Activated CD4-positive, alpha-beta T cell treated with anti-CD3 and anti-CD28 coated beads, Interleukin-2, Interleukin-4, amounts not matched to agents 100 ng/mL and 50 ng/mL, durations not matched to agents 16 hours and 8 hours (primary cell): ENCODE results near the gene FBXO7.
"Not testable (repeated sequence)": the region's sequence is repeated elsewhere in the genome, so short reads cannot be mapped to it uniquely, and the experiment has no call there.

Source experiments
- DNase-seq: peaks from one replicate; pipeline ENCODE4 v3.0.0-alpha.2; 2020; ENCODE audit warnings: low spot score

Gene FBXO7

DNA sequence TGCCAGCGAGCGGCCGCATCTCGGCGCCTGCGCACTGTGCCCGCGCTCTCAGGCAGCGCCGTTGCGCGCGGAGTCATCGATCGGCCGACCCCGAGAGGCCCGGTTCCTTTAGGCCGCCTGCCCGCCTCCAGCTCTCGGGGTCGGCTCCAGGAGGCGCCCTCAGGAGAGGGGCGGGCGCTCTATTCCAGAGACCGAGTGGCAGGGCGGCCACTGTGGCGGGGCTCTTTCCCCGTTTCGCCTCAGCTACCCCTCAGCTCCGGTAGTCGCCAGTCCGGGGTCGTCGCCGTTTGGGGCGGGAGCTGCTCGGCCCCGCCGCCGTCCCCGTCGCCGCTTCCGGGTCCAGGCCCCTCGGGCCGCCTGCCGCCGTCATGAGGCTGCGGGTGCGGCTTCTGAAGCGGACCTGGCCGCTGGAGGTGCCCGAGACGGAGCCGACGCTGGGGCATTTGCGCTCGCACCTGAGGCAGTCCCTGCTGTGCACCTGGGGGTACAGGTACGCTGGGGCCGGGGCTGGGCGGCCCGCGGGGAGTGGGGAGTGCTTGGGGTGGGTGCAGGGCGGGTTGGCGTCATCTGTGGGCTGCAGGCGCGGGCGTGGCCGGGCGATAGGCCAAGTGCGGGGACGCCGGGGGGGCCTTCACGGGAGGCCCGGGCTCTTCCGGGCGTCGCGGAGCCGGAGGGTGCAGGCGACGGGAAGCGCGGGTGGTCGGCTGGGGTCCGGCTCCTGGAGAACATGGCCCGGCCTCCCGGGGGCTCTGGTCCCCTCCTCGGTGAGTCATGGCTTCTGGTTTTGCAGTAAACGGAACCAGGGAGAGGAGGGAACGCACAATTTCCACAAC lies at the start of gene FBXO7:
TSS of gene FBXO7 (plus strand) at position 177 of the 833 bp plus-strand sequence. CDS start at position 369, 192 bp downstream.
- peak; percentile 81 for DNase-seq

DNA sequence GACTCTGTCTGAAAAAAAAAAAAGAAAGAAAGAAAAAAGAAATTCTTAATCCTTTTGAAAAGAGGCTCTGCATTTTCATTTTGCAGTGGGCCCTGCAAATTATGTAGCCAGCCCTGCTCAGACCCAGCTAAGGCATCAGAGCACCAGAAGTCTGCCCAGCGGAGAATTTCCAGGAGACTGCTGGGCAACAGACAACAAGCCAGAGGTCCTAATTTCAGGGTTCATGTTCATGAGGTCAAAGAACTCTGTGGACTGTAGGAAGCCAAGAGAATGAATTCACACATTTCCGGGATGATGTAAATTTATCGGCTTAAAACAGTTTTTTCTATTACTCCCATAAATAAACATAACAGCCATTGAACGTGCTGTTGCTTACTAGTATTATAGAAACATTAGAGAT lies 47.7 kb upstream of the FBXO7 start:
- DNase-seq = no peak

DNA sequence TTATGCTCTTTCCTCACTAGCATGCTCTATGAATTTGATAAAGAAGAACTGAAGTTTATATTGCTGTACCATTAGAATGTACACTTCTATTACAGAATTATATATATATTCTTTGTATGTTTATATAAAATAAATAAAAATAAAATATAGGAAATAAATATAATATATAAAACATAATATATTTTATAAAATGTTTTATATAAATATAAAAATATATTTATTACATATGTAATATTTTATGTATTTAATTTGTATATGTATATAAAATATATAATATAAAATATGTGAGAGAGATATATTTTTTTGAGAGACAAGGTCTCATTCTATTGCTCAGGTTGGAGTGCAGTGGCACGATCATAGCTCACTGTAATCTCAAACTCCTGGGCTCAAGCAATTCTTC lies 44.3 kb upstream of the FBXO7 start:
- no peak for DNase-seq

DNA sequence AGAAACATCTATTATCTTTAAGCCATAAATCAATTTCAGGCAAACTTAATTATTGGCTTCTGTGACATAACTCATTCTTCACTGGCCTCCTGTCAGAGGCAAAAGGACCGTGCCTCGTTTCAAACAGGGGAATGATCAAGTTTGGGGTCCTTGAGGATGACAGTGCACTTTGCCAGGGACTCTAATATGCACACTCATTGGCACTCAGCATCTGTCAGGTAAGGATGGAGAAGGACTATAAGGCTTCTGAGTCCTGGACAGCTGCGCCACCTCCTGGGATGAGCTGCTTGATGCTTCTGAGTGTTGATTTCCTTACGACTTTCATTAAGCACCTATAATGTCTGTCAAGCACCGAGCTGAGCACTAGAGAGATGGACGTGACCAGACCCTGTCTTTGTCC lies 30.5 kb upstream of the FBXO7 start:
- peak; percentile 9 for DNase-seq

DNA sequence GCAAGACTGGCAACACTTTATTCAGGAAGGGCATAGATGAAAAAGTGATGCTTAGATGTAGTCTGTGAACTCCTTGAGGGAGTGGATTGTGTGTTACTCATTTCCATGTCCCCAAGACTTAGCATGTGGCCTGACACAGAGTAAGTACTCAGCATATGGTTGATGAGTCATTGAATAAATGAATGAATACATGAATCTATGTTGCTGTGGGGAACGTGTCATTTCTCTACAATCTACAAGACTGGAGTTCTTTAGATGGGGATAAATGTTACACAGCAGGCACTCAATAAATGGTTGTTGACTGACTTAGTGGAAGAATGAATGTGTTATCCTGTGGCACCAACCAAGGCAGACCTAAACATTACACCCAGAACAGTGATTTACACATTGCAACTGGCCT lies 28.3 kb upstream of the FBXO7 start:
- DNase-seq = no peak

DNA sequence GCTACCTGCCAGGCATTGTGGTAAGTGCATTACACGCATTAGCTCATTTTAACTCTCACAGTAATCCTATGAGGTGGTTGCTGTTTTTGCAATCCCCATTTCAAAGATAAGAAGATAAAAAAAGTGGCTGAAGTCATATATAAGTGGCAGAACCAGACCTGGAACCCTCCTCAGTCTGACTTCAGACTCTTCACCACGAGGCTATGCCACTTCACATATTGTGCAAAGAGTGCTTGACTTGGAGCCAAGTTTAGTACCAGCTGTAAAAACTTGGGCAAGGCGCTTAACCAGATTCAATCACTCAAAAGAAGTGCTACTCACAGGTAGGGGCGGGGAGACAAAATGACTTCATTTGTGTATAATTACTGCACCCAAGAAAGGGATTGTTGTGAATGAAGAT lies 25.6 kb upstream of the FBXO7 start:
- DNase-seq = no peak

DNA sequence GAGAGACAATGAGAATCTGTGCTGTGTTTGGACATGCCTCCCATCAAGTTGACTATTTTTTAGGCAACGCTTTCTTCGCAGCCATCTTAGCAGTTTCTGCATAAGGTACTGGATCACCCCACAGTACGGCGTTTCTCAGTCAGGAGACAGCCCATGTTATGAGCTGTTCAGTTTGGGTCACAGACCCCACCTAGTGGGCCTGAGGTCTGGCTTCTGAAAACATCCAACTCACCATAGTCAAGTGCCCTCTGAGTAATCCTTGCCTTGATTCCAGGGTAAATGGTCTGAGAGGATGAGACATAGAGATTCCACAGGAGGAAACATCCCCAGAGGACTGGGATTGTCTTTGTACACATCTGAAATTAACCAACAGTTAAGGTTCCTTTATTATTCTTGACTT lies 17.6 kb upstream of the FBXO7 start:
- no peak for DNase-seq

DNA sequence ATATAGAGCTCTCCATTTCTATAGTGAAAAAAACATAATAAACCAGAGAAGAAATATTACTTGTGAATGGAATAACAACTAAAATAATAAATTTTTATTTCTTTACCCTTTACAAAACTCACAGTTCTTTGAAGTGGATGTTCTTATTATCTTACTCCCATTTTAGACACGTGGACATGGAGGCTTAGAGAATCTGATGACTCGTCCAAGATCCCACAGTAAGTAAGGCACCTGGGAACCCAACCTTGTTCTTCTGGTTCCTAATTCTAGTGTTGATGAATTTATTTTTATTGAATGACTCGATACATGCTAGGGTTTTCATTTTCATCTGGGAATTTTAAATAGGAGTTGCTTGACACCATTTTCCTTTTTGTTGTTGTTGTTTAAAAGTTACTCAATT lies 12.2 kb upstream of the FBXO7 start:
- DNase-seq = no peak

DNA sequence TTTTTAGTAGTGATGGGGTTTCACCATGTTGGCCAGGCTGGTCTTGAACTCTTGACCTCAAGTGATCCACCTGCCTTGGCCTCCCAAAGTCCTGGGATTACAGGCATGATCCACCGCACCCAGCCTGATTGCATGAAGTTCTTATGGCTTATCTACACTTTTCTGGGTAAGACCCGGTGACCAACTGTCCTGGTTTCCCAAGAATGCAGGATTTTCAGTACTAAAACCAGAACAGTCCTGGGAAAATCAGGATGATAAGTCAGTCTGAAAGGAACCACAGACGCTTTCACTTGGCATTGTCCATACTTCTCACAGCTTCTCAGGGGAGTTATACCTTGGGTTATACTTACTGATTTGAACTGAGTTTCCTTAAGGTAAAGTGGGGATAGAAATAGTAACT lies 8.9 kb upstream of the FBXO7 start:
- no peak for DNase-seq

DNA sequence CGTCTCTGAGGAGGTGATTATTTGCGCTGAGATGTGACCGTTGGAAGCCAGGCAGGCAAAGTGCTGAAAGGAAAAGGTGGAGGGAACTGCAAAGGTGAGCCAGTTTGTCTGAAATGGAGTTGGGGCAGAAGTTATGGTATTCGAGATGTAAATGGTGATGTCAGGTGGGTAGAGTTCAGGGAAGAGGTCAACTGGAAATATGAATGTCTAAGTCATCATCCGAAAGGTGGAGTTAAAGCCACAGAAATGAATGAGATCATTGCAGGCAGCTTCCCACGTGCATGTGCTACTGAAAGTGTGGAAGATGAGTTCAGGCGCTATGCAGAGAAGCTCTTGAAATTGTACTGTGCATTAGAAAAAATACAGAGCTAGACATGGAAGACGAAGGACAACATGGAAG lies 8.1 kb upstream of the FBXO7 start:
- DNase-seq = no peak

DNA sequence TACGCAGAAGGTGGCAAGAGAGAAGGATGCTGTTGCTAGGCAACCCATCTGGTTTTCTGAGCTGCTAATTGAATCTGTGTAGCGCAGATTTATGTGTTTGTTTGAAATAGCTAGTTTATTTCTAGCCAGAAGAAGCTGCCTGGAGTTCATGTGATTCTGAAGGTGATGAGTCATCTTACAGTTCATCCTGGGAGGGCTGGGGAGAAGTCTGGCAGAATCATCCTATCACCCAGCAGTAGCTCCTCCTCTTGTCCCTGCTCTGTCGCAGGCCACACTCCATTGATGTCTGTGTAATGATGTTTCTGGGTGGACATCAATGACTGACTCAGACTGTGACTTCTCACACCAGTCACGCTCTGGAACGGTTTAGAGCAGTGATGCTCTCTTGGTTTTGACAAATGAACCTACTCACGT lies 4.8 kb upstream of the FBXO7 start:
- no peak for DNase-seq

DNA sequence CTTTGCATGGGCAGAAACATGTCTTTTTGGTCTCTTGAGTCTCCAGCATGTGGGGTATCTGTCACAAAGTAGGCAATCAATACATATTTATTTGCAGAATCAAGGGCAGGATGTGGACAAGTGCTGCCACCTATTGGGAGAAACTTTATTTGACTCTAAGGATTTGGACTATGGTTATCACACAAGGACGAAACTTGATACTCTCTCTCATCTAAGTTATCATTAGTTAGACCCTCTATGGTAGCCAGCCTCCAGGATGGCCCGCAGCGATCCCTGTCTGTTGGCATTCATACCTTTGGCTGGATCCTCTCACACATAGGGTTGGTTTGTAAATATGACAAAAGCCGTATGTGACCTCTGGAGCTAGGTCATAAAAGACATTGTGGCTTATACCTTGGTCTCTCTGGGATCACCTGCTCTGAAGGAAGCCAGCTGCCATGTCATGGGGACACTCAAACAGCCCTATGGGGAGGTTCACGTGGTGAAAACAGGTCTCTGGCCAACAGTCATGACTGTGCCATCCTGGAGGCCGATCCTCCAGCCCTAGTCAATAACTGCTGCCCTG lies 1.1 kb upstream of the FBXO7 start:
- peak; percentile 80 for DNase-seq

DNA sequence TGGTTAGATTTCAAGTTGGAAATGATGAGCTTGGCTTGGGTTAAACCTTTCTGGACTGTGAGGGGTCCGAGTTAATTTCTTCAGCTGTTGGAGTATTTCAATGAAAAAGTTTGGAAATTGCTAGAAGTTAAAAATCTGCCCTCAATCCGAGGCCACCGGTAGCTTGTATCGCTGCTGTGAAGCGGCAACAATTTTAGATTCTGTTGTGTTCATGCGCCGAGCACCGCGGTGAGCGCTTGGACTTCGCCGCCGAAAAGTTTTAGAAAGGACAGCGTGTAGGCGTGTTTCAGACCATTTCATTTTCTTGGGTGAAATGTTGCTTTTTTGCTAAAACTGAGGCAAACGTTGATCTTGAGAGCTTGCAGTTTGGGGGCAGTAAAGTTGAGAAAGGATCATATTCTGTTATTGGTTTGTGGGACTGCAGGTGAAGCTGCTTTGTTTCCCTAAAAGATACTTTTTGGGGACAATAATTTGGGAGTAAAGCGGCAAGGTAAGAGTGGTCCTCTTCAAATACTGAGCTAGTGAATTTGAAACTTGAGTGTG lies 928 bp downstream of the FBXO7 start:
- DNase-seq = no peak

DNA sequence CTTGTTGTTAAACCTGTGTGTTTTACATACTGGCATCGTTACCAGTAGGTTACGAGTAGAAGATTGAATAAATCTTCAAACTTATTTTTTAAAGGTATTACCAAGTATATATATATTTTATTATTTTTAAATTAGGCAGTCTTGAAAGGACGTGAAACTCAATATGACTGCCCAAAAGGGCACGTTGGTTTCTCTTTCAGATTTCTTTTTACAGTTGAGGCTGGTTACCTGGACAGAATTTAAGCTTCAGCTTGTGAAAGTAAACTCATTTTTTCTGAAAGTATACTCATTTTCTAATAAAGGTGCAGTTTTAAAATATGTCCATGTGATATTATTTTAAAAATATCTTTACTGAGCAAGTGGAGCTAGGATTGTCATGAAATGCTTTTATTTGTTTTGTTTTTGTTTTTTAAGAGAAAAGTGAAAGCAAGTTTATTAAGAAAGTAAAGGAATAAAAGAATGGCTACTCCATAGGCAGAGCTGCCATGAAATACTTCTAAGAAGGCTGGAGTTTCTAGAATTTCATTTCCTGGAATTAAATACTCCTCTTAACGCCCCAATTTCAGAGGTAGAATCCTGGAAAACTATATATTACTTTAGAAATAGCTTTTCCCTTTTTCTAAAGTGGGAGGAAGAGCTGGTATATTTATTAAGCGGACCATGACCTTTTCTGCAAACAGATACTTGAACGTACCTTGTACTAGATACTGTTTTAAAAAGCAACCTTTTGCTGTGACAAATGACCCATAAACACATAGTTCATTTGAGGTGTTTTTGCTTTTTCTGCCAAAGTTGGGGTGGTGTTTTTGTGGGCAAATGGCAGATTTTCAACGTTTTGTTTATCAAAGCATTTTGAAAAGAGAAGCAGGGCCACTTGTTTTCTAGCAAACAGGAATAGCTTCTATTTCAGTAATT lies 1.9 kb downstream of the FBXO7 start:
- DNase-seq = peak; percentile 21

DNA sequence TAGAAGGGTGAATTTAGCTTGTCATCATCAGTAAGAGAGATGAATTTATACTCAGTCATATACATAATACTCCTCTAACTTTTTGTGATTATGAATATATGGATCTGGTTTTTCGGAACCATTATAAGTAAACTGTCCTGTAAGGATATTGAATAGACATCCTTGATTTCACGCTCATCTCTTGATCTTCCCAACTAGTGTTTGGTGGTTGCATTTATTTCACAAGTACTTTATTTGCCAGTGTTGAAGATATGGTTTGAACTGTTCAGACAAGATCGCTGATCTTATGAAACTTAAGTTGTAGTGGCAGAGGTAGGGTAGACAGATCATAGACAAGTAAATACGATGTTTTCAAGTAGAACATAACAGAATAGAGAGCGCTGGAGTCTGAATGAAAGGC lies 3.0 kb downstream of the FBXO7 start:
- DNase-seq = no peak

DNA sequence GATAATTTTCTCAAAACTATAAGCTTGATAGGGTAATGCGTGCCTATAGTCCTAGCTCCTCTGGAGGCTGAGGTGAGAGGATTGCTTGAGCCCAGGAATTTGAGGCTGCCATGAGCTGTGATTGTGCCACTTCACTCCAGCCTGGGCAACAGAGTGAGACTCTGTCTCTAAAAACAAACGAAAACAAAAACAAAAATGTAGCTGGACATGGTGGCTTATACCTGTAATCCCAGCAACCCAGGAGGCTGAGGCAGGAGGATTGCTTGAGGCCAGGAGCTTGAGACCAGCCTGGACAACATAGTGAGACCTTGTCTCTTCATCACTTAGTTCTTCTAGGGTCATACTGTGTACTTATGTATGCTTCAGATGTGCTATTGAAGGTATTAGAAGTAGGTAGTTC lies 3.9 kb downstream of the FBXO7 start:
- not testable (repeated sequence) for DNase-seq

DNA sequence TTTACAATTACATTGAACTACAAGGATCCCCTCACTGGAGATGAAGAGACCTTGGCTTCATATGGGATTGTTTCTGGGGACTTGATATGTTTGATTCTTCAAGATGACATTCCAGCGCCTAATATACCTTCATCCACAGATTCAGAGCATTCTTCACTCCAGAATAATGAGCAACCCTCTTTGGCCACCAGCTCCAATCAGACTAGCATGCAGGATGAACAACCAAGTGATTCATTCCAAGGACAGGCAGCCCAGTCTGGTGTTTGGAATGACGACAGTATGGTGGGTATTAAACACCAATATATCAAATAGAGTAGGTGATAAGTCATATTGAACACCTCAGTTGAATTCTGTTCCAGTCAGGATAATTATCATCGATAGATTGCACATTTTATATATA lies 4.4 kb downstream of the FBXO7 start:
- DNase-seq = no peak

DNA sequence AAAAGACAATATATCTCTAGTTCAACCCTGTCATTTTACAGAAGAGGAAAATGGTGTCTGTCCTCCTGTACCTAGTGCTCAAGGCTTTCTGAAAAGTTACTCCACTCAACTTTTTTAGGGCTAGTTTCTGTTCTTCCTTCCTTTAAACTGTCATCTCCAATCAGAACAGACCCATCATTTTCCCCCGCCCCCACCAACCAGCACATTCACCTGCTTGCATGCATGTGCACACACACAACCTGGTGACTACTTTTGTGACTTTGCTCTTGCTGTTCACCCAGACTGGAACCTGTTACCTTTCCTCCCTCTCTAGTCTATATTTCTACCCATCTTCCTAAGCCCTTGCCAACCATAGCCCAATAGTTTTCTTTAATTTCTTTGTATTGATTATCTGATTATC lies 5.6 kb downstream of the FBXO7 start:
- no peak for DNase-seq

DNA sequence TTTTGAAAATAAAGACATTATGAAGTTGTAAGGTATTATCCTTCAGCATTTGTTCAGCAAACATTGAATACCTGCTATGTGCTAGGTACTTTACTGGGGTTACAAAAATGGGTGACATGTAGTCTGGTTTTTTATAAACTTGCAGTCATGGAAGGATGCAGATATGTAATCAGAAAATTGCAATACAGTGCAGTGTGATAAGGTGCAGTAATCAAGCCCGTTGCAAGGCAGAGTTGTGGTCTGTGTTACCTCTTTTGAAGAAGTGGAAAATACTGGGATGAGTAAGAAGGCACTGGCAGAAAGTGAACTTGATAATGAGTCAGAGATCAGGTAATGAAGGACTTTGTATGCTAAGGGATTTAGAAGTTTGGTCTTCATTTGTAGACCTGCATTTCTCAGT lies 8.1 kb downstream of the FBXO7 start:
- peak; percentile 74 for DNase-seq

DNA sequence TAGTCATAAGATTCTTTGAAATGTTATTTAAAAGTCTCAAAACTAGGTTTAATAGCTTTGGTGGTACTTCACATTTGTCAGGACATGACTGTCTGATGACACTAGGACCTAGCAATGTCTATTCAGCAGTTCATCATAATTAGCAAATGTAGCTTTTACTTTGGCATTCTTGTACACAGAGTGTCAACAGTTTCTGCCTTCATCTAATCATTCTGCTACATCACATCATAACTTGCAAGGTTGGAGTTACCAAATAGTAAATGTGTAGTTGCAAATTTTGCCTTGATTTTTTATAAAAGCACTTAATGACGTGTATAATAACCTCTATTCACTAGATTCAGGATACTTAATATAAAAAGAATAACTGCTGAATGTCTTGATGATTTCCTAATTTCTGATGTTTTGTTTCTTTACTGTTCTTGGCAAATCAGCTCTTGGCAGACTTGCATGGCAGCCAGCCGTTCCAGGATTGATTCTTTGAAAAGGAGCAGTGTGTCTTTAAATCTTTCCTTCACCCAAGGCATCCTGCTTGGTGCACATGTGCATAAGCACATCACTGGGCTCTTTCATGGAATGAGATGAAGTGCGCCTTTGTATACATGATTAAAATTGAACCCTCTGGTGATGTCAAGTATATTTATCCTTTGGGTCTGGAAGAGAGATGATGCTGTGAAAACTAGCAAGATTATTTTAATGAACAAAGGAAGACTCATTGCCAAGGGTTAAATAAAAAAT lies 12.2 kb downstream of the FBXO7 start:
- DNase-seq = no peak

DNA sequence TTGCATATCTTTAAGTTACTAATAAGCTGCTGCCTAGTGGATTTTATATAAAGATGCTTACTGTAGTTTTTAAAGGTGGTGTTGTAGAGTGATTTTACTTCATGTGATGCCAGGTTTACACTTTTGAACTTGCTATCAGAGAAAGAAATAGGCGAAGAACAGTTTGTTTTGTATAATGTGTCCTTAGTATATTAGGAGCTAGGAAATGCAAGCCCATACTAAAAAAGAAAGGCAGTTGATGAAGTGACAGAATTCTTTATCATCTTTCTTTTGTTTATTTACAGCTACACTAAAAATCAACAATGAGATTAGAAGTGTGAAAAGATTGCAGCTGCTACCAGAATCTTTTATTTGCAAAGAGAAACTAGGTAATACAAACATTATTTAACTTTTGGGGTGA lies 12.8 kb downstream of the FBXO7 start:
- DNase-seq = no peak

DNA sequence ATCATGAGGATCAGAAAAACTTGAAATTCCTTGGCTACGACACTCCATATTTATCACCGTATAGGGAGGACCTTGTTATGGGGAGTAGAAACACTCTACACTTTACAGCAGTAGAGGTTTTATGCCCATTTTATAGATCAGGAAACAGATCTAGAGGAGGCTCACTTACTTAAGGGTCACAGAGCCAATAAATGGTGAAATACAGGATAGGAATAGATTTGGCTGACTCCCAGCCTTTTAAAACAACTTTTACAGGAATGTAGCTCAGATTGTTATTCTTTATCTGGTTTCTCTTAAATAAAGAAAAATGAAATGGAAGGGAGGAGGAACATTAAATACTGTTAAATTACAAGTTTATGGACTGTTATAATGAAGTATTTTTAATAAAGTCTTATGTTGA lies 14.8 kb downstream of the FBXO7 start:
- DNase-seq = no peak
